GM18511 (cell line): Measurements from ENCODE around the gene FSIP1.
A peak's percentile ranks its signal among the peaks of the same experiment; 100 is the strongest.

Experiments
- ATAC-seq: cut with Tn5 transposase; IDR thresholded peaks from one replicate; pipeline ENCODE4 v1.9.1; 2021; ENCODE audit warnings: mild to moderate bottlenecking, moderate library complexity; ENCODE audit not compliant: unreplicated experiment

The FSIP1 gene

DNA sequence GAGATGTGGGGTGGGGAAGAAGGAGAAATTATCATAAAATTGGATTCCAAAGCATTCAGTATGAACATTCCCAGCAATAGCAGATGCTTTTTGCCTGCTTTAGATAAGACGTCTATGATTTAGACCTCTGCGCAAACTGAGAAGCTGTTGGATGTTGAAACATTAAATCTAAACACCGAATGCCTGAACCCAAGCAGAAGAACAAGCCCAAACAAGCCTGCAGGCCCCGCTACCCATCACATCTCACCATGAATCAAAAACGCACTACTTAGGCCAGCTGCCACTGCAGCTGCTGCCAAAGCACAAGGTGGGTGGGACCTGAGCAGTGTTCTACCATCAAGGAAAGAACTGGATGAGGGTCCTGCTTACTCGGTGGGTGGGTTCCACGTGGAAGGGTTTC lies 226.2 kb downstream of the FSIP1 start:
- ATAC-seq: no peak

DNA sequence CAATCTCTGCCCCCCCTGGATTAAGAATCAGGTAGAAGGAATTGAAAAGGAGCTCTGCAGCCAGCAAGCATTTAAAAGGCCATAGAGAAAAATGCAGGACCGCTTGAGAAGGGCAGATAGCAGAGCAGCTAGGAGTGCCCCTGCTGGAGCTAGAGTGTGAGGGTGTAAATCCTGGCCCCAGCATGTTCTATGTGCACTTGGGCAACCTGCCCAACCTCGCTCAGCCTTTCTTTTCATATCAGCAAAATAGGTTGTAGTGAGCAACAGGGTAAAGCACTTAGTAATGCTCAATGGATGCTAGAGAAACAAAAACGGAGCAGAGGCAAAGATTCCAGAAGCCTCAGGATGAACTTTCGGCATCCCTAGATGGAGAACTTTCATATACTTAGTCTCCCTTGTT lies 226.8 kb downstream of the FSIP1 start:
- no peak for ATAC-seq

- ATAC-seq: peak; percentile 55
Measured at GRCh38 chr15:39554746-39555387, 227.8 kb downstream of the FSIP1 start.

DNA sequence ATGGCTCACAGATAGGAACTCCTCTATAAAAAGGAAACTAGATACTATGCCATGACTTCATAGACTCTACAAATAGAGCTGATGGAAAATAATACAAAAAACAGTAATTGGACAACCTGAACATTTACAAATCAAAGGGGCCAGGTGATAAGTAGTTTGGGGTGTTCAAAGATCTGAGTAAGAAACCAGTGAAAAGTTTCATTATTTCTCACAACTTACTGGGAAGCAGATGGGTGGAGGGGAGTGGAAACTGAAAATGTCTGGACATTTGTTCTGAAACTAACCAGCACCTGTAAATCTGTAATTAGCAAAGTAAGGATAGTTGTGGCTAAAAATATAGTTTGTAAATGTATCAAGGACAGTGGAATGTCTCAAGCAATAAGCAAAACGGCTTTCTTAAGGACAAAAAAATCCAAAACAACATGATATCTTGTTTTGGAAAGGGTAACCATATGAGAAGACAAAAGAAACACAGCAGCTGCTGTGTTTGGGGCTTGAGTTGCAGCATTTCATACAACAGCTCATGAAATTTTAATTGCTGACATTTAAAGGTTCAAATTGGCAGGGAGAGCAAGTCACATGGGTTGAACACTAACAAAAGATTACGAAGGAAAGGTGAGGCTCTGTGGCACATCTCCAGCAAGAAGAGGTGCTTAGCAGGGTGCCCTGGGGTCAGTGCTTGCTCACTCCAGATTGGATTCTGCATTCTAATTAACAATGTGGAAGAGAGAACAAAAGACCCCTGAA lies 228.5 kb downstream of the FSIP1 start:
- ATAC-seq: peak; percentile 57

DNA sequence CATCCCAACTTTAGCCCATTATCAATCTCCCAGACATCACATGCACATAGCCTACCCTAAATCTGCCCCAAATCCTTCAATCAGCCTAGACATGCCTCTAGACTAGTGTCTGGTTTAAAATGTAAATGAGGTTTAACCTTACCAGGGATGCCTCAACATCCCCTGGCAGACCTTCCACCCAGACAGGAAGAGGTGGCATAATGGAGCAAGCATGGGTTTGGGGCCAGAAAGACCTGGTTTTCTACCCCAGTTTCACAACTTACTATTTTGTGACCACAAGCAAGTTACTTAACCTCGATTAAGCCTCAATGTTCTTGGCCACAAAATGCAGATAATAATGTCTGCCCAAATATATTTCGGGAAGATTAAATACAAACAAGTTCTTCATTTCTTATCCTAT lies 230.1 kb downstream of the FSIP1 start:
- ATAC-seq: no peak

DNA sequence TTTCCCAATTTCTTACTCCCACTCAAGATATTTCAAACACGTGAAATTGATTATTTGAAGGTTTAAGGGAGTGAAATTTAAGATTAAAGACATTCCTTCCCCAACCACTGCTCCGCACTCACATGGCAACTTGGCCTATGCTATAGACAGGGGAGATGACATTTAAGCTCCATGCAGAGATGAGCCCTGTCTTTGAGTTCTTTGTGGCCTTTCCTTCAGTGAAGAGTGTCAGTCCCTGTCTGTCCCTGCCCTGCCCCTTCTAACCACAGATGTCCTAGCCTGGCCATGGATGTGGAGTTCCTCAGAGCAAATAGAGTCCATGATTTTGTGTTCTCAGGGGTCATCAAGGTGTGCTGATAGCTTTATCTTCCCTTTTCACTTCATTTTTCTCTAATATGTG lies 231.2 kb downstream of the FSIP1 start:
- no peak for ATAC-seq
